Hepatocyte (in vitro differentiated cells): ENCODE results near the gene ZDHHC4. TPM values are rescaled to one million over a fixed set of nuclear protein-coding genes. Genes with fewer than 3 reads are reported as not detected.

Experiments used
- DNase-seq: peaks from one replicate; pipeline ENCODE4 v3.0.0-alpha.2; 2016; ENCODE audit warnings: low spot score
- H2AFZ ChIP-seq: fragments of 200-600 bp; sonication (generic); 2 replicates; pipeline ENCODE4 v1.6.0; 2016; ENCODE audit warnings: antibody characterized with exemption, mild to moderate bottlenecking
- H3K27ac ChIP-seq: fragments of 200-600 bp; sonication (generic); 2 replicates; pipeline ENCODE4 v1.5.1; 2016; ENCODE audit warnings: mild to moderate bottlenecking
- H3K27me3 ChIP-seq: fragments of 200-600 bp; sonication (generic); 2 replicates; pipeline ENCODE4 v1.6.1; 2016
- H3K36me3 ChIP-seq: fragments of 200-600 bp; sonication (generic); replicated peaks from 2 replicates; pipeline ENCODE4 v1.5.1; 2016; ENCODE audit warnings: low read depth; ENCODE audit not compliant: insufficient read depth
- H3K4me1 ChIP-seq: fragments of 200-600 bp; sonication (generic); 2 replicates; pipeline ENCODE4 v1.5.1; 2016; ENCODE audit warnings: mild to moderate bottlenecking, moderate library complexity; ENCODE audit not compliant: insufficient read depth
- H3K4me2 ChIP-seq: fragments of 200-600 bp; sonication (generic); 2 replicates; pipeline ENCODE4 v1.6.0; 2016
- H3K4me3 ChIP-seq: fragments of 200-600 bp; sonication (generic); 2 replicates; pipeline ENCODE4 v1.5.1; 2016; ENCODE audit warnings: mild to moderate bottlenecking
- H3K79me2 ChIP-seq: fragments of 200-600 bp; sonication (generic); 2 replicates; pipeline ENCODE4 v1.6.0; 2017; ENCODE audit warnings: mild to moderate bottlenecking
- H3K9me2 ChIP-seq: fragments of 200-600 bp; sonication (generic); replicated peaks from 2 replicates; pipeline ENCODE4 v1.6.0; 2017; ENCODE audit warnings: mild to moderate bottlenecking; ENCODE audit not compliant: insufficient read depth
- H3K9me3 ChIP-seq: fragments of 200-600 bp; sonication (generic); 2 replicates; pipeline ENCODE4 v1.5.1; 2016; ENCODE audit warnings: low read depth, mild to moderate bottlenecking
- H4K20me1 ChIP-seq: fragments of 200-600 bp; sonication (generic); 2 replicates; pipeline ENCODE4 v1.6.0; 2016; ENCODE audit warnings: mild to moderate bottlenecking; ENCODE audit not compliant: insufficient read depth, poor library complexity, severe bottlenecking
- CTCF ChIP-seq: fragments of 200-600 bp; sonication (generic); IDR thresholded peaks from 2 replicates; pipeline ENCODE4 v1.5.1; 2016; ENCODE audit warnings: antibody characterized with exemption, mild to moderate bottlenecking; ENCODE audit not compliant: poor library complexity
- EZH2 ChIP-seq: fragments of 200-600 bp; sonication (generic); IDR thresholded peaks from 2 replicates; pipeline ENCODE4 v1.6.1; 2016; ENCODE audit warnings: antibody characterized with exemption, mild to moderate bottlenecking, borderline replicate concordance
- EZH2phosphoT487 ChIP-seq: fragments of 200-600 bp; sonication (generic); IDR thresholded peaks from one replicate; pipeline ENCODE4 v1.6.1; 2018; ENCODE audit warnings: antibody characterized with exemption, mild to moderate bottlenecking, low read depth, moderate library complexity; ENCODE audit not compliant: unreplicated experiment, severe bottlenecking
- WGBS: methylation state at CpG from one replicate; pipeline ENCODE4 v1.1.6; 2016; ENCODE audit warnings: low lambda C conversion rate; ENCODE audit errors: missing lambda C conversion rate; 5-methylcytosine and 5-hydroxymethylcytosine counted together
- polyA plus RNA-seq: library from polyadenylated mRNA; unstranded; fragments of >200 nt; fragmentation: Nextera tagmentation; extraction: Ambion mirVana; gene quantifications from 2 replicates; pipeline ENCODE4 v1.2.1, GENCODE V29; 2016
- total RNA-seq: library from RNA; depleted of rRNA; stranded (reverse); fragments of >200 nt; gene quantifications from 2 replicates; pipeline ENCODE4 v1.2.3, GENCODE V29; 2014

The ZDHHC4 gene
- total and polyA plus RNA-seq, 2 experiments from 2014 or later: 60.4 to 109 TPM

DNA sequence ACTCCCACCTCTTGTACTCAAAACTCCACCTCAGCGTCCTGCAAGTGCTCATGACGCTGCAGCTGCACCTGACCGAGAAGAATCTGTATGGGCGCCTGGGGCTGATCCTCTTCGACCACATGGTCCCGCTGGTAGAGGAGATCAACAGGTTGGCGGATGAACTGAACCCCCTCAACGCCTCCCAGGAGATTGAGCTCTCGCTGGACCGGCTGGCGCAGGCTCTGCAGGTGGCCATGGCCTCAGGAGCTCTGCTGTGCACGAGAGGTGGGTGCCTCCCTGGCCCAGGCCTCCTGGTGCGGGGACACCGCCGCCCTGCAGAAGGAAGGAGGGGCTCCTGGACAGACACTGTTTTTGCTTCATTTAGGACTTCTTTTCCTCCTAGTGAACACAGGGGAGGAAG lies 22.8 kb downstream of the ZDHHC4 start:
- H2AFZ ChIP-seq: no peak overlapping the region
- no peak overlapping the region for H3K4me2 ChIP-seq
- H3K36me3 ChIP-seq: no peaks in the 10 kb centered on the region
- 93% methylated on average over 15 of the region's 15 CpGs for WGBS
- H3K79me2 ChIP-seq: no peaks in the 10 kb centered on the region
- H3K9me3 ChIP-seq: no peaks in the 10 kb centered on the region
- DNase-seq: no peak
- TF ChIP-seq EZH2 (no peak), CTCF (no peak), EZH2phosphoT487 (no peak)
- H4K20me1 ChIP-seq: no peaks in the 10 kb centered on the region
- H3K27ac ChIP-seq: no peak overlapping the region
- H3K4me1 ChIP-seq: no peaks in the 10 kb centered on the region
- H3K27me3 ChIP-seq: no peaks in the 10 kb centered on the region
- H3K4me3 ChIP-seq: no peak overlapping the region
- H3K9me2 ChIP-seq: no peaks in the 10 kb centered on the region

GRCh38 chr7:6604458-6604857 lies 27.2 kb downstream of the ZDHHC4 start:
- Histone ChIP-seq H3K9me2 (no peaks in the 10 kb centered on the region), H3K9me3 (no peaks in the 10 kb centered on the region), H3K79me2 (no peaks in the 10 kb centered on the region), H3K27ac (no peak overlapping the region), H3K4me3 (no peak overlapping the region), H3K4me1 (no peaks in the 10 kb centered on the region), H2AFZ (no peak overlapping the region), H4K20me1 (no peaks in the 10 kb centered on the region), H3K36me3 (no peaks in the 10 kb centered on the region), H3K4me2 (no peak overlapping the region), H3K27me3 (no peaks in the 10 kb centered on the region)
- WGBS: 95% methylated on average over 10 of the region's 10 CpGs
- TF ChIP-seq CTCF (no peak), EZH2 (no peak), EZH2phosphoT487 (no peak)
- no peak for DNase-seq

- Histone ChIP-seq H2AFZ (no peak overlapping the region), H3K4me1 (no peaks in the 10 kb centered on the region), H4K20me1 (no peaks in the 10 kb centered on the region), H3K4me3 (no peak overlapping the region), H3K36me3 (no peaks in the 10 kb centered on the region), H3K4me2 (no peak overlapping the region), H3K27me3 (no peaks in the 10 kb centered on the region), H3K79me2 (no peaks in the 10 kb centered on the region), H3K9me3 (no peaks in the 10 kb centered on the region), H3K9me2 (no peaks in the 10 kb centered on the region), H3K27ac (no peak overlapping the region)
- TF ChIP-seq EZH2phosphoT487: no peak
- no peak for DNase-seq
- WGBS: 97% methylated on average over 13 of the region's 36 CpGs
These were observed 29.8 kb downstream of the ZDHHC4 start for GRCh38 chr7:6606866-6607583.

- Histone ChIP-seq H3K36me3 (no peaks in the 10 kb centered on the region), H3K27ac (no peak overlapping the region), H2AFZ (no peak overlapping the region), H3K4me2 (no peak overlapping the region), H3K4me1 (no peaks in the 10 kb centered on the region), H3K79me2 (no peaks in the 10 kb centered on the region), H3K9me3 (no peaks in the 10 kb centered on the region), H4K20me1 (no peaks in the 10 kb centered on the region), H3K27me3 (no peaks in the 10 kb centered on the region), H3K4me3 (no peak overlapping the region), H3K9me2 (no peaks in the 10 kb centered on the region)
- WGBS: 99% methylated on average over 18 of the region's 38 CpGs
- no peak for DNase-seq
- no peak for TF ChIP-seq EZH2
- TF ChIP-seq CTCF: no peak
- TF ChIP-seq EZH2phosphoT487: no peak
These were observed 30.4 kb downstream of the ZDHHC4 start for GRCh38 chr7:6607651-6608051.
